H1 (cell line): Measurements from ENCODE around the gene GRM6. TPM values are rescaled to one million over a fixed set of nuclear protein-coding genes. Genes with fewer than 3 reads are reported as not detected.

Source experiments
- CTCF ChIA-PET: fragments of 300-600 bp; sonication (Branson Sonifier 250); formaldehyde crosslinking; loops from one replicate; lab custom pipeline; 2021; ENCODE audit not compliant: partially characterized antibody; lab: Charles Lee
- POLR2A ChIA-PET: fragments of 300-600 bp; sonication (Branson Sonifier 250); formaldehyde crosslinking; loops from one replicate; lab custom pipeline; 2021; ENCODE audit warnings: inconsistent platforms; ENCODE audit not compliant: partially characterized antibody; lab: Charles Lee
- DNase-seq, 2 experiments: peaks; one replicate each; pipeline versions ENCODE4 v3.0.0 to v3.0.0-alpha.2; 2010 to 2022; ENCODE audit warnings: low spot score in 2 of 2, low read depth in 1 of 2, mixed read lengths in 1 of 2
- FAIRE-seq: peaks from 2 replicates; lab custom pipeline; 2011; peaks lifted over from hg19 to GRCh38; lab: Jason Lieb, UNC
- H2AFZ ChIP-seq: 2 replicates; pipeline ENCODE4 v1.8.1; 2012; ENCODE audit warnings: low read length, inconsistent platforms
- H2AK5ac ChIP-seq: 2 replicates; pipeline ENCODE4 v1.6.1; 2013; ENCODE audit warnings: low read depth, low read length
- H2BK120ac ChIP-seq: replicated peaks from 2 replicates; pipeline ENCODE3; 2013; ENCODE audit warnings: low read depth, low read length, inconsistent platforms
- H2BK12ac ChIP-seq: 2 replicates; pipeline ENCODE4 v1.6.1; 2013; ENCODE audit warnings: low read depth, low read length
- H2BK15ac ChIP-seq: 2 replicates; pipeline ENCODE4 v1.6.1; 2013; ENCODE audit warnings: low read length
- H2BK20ac ChIP-seq: 2 replicates; pipeline ENCODE4 v1.6.1; 2013; ENCODE audit warnings: low read length
- H2BK5ac ChIP-seq: 2 replicates; pipeline ENCODE4 v1.6.1; 2013; ENCODE audit warnings: low read depth, low read length
- H3K14ac ChIP-seq: 2 replicates; pipeline ENCODE4 v1.6.1; 2013; ENCODE audit warnings: inconsistent platforms; ENCODE audit not compliant: insufficient read length
- H3K18ac ChIP-seq: 2 replicates; pipeline ENCODE4 v1.6.1; 2013; ENCODE audit warnings: low read length; ENCODE audit errors: extremely low read depth
- H3K23ac ChIP-seq: 2 replicates; pipeline ENCODE4 v1.6.1; 2013; ENCODE audit warnings: inconsistent platforms; ENCODE audit not compliant: insufficient read length
- H3K23me2 ChIP-seq: 2 replicates; pipeline ENCODE4 v1.6.1; 2013; ENCODE audit warnings: low read depth, low read length
- H3K27ac ChIP-seq: 2 replicates; pipeline ENCODE4 v1.6.1; 2011; ENCODE audit warnings: low read depth, low read length, inconsistent platforms
- H3K27me3 ChIP-seq, 4 experiments: replicated peaks in 1 of 4; 1 replicate in 1 of 4; 2 replicates in 3 of 4; pipeline versions ENCODE4 v1.6.1 to v1.8.1; 2011 to 2013; ENCODE audit warnings: low read length in 3 of 4, mild to moderate bottlenecking in 3 of 4, inconsistent platforms in 2 of 4, mixed read lengths in 2 of 4, moderate library complexity in 1 of 4; ENCODE audit not compliant: control insufficient read depth in 3 of 4, insufficient read depth in 3 of 4; ENCODE audit errors: extremely low read depth in 1 of 4
- H3K36me3 ChIP-seq, 4 experiments: 2 replicates each; pipeline versions ENCODE4 v1.6.1 to v1.8.1; 2011 to 2013; ENCODE audit warnings: mild to moderate bottlenecking in 4 of 4, low read length in 3 of 4, moderate library complexity in 2 of 4, control low read depth in 1 of 4, inconsistent platforms in 1 of 4; ENCODE audit not compliant: insufficient read depth in 4 of 4, control insufficient read depth in 2 of 4
- H3K4ac ChIP-seq: replicated peaks from 2 replicates; pipeline ENCODE3; 2013; ENCODE audit warnings: low read length, low read depth, mixed read lengths, inconsistent platforms; ENCODE audit not compliant: insufficient read length
- H3K4me1 ChIP-seq, 4 experiments: replicated peaks in 1 of 4; 1 replicate in 1 of 4; 2 replicates in 3 of 4; pipeline versions ENCODE4 v1.6.1 to v1.8.1; 2011 to 2013; ENCODE audit warnings: low read length in 3 of 4, inconsistent platforms in 2 of 4, mixed read lengths in 1 of 4; ENCODE audit not compliant: insufficient read depth in 4 of 4, control insufficient read depth in 3 of 4
- H3K4me2 ChIP-seq, 2 experiments: 2 replicates each; pipeline versions ENCODE4 v1.6.1 to v1.8.1; 2011 to 2013; ENCODE audit warnings: low read depth in 2 of 2, low read length in 2 of 2, control low read depth in 1 of 2, inconsistent platforms in 1 of 2, mild to moderate bottlenecking in 1 of 2; ENCODE audit not compliant: insufficient read depth in 1 of 2
- H3K4me3 ChIP-seq, 4 experiments: fragments of 200-600, 300-600 bp in 1 of 4; sonication (generic), shearing (Covaris generic), sonication (Bioruptor Twin) in 1 of 4; 2 replicates each; pipeline versions ENCODE4 v1.5.1 to v1.8.1; 2011 to 2016; ENCODE audit warnings: low read length in 4 of 4, low read depth in 3 of 4, control low read depth in 2 of 4, inconsistent platforms in 2 of 4, mild to moderate bottlenecking in 2 of 4, mixed read lengths in 1 of 4, moderate library complexity in 1 of 4; ENCODE audit not compliant: insufficient read depth in 2 of 4; ENCODE audit errors: extremely low read depth in 1 of 4
- H3K56ac ChIP-seq: replicated peaks from 2 replicates; pipeline ENCODE3; 2013; ENCODE audit warnings: low read depth, mild to moderate bottlenecking, mixed read lengths, low read length, inconsistent platforms; ENCODE audit not compliant: insufficient read length
- H3K79me1 ChIP-seq: 2 replicates; pipeline ENCODE4 v1.6.1; 2013; ENCODE audit warnings: low read depth, low read length, control low read depth
- H3K79me2 ChIP-seq, 2 experiments: 2 replicates each; pipeline versions ENCODE4 v1.6.1 to v1.8.1; 2012 to 2013; ENCODE audit warnings: low read length in 2 of 2, mild to moderate bottlenecking in 2 of 2, inconsistent platforms in 1 of 2; ENCODE audit not compliant: insufficient read depth in 2 of 2, control insufficient read depth in 1 of 2
- H3K9ac ChIP-seq, 4 experiments: replicated peaks in 1 of 4; 1 replicate in 1 of 4; 2 replicates in 3 of 4; pipeline versions ENCODE4 v1.6.1 to v1.8.1; 2011 to 2013; ENCODE audit warnings: low read depth in 3 of 4, low read length in 3 of 4, control low read depth in 2 of 4, mild to moderate bottlenecking in 2 of 4, moderate library complexity in 2 of 4, inconsistent platforms in 1 of 4; ENCODE audit errors: extremely low read depth in 1 of 4
- H3K9me3 ChIP-seq, 2 experiments: 2 replicates each; pipeline versions ENCODE4 v1.6.1 to v1.8.1; 2012 to 2013; ENCODE audit warnings: mild to moderate bottlenecking in 2 of 2, moderate library complexity in 2 of 2, control low read depth in 1 of 2, inconsistent platforms in 1 of 2, low read depth in 1 of 2, low read length in 1 of 2, mixed read lengths in 1 of 2; ENCODE audit not compliant: insufficient read depth in 2 of 2
- H4K20me1 ChIP-seq, 2 experiments: replicated peaks in 1 of 2; 2 replicates each; pipeline versions ENCODE3 to v1.8.1; 2011 to 2013; ENCODE audit warnings: inconsistent platforms in 2 of 2, low read length in 2 of 2, mild to moderate bottlenecking in 1 of 2; ENCODE audit not compliant: insufficient read depth in 2 of 2, control insufficient read depth in 1 of 2
- H4K5ac ChIP-seq: 2 replicates; pipeline ENCODE4 v1.6.1; 2013; ENCODE audit warnings: low read length, low read depth, mixed read lengths, inconsistent platforms; ENCODE audit not compliant: insufficient read length
- H4K8ac ChIP-seq: 2 replicates; pipeline ENCODE4 v1.8.0; 2013; ENCODE audit warnings: mild to moderate bottlenecking, moderate library complexity, low read length, inconsistent platforms; ENCODE audit not compliant: insufficient read depth; ENCODE audit errors: extremely low read depth
- H4K91ac ChIP-seq: replicated peaks from 2 replicates; pipeline ENCODE3; 2013; ENCODE audit warnings: low read length, mixed read lengths, inconsistent platforms; ENCODE audit not compliant: insufficient read length
- CBX5 ChIP-seq: fragments of 300-800, 300-1000 bp; sonication (generic); IDR thresholded peaks from 2 replicates; pipeline ENCODE4 v1.7.1; 2016; ENCODE audit warnings: antibody characterized with exemption, low read length, low read depth
- POLR2AphosphoS5 ChIP-seq: IDR thresholded peaks from 2 replicates; pipeline ENCODE4 v1.6.1; 2011; ENCODE audit warnings: low read depth, low read length
- SRF ChIP-seq: IDR thresholded peaks from 2 replicates; pipeline ENCODE4 v1.6.1; 2011; ENCODE audit warnings: mild to moderate bottlenecking, low read depth, low read length, moderate library complexity
- SUZ12 ChIP-seq: fragments of 200-600 bp; sonication (generic); IDR thresholded peaks from 2 replicates; pipeline ENCODE4 v1.6.1; 2012; ENCODE audit warnings: mild to moderate bottlenecking, inconsistent platforms, low read length, moderate library complexity, mixed read lengths
- WGBS, 2 experiments: shearing (Covaris generic) in 1 of 2; methylation state at CpG; one replicate each; pipeline versions ENCODE4 v1.1.6 to v1.1.7; 2013 to 2015; ENCODE audit warnings: low lambda C conversion rate in 2 of 2, mixed read lengths in 2 of 2, inconsistent platforms in 1 of 2, low coverage in 1 of 2, missing lambda C conversion rate in 1 of 2; ENCODE audit not compliant: insufficient replicate concordance in 2 of 2, insufficient coverage in 1 of 2, insufficient read length in 1 of 2; ENCODE audit errors: extremely low coverage in 1 of 2, missing lambda C conversion rate in 1 of 2; 5-methylcytosine and 5-hydroxymethylcytosine counted together
- polyA plus RNA-seq, 7 experiments: library from polyadenylated mRNA; depleted of rRNA in 3 of 7; stranded (reverse) in 5 of 7; unstranded in 2 of 7; fragments of >200 nt in 5 of 7; fragments of 200-250 nt in 2 of 7; gene quantifications; 1 replicate in 5 of 7; 2 replicates in 1 of 7; 4 replicates in 1 of 7; pipeline versions ENCODE4 v1.2.1 to v1.2.3, GENCODE V29; 2011 to 2013; ENCODE audit warnings: missing spikeins in 2 of 7, mixed read lengths in 2 of 7
- total RNA-seq: library from RNA; stranded (reverse); fragmentation: NEBNext Ultra II Directional; extraction: Animal tissue kit (Norgen Biotek cat#: 25700); gene quantifications from 2 replicates; pipeline ENCODE4 v1.2.1, GENCODE V29; 2021

Gene GRM6
- total and polyA plus RNA-seq, 2 of the 8 experiments (the other 6 are each of a cell fraction or from before 2014, with no cell fraction given) = not detected

DNA sequence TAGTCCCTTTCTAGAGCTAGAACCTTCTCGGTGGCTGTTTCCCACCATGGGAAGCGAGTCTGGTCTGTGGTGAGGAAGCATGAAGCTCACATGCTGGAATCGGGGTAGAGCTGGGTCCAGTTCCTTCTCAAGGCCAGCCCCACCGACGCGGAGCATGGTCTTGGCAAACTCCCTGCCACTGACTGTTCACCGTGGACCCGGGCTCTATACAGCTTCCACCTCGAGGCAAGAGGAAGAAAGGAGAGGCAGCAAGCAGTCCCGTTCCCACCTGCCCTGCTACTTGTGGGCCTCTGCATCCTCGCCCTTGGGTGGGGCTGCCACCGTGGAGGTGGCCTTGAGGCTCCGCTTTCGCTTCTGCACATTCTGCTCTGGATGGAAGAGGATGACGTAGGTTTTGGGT is 13.7 kb downstream of the GRM6 start:
- Histone ChIP-seq H2BK12ac (no peak overlapping the region), H2BK120ac (no peak overlapping the region), H2AK5ac (no peak overlapping the region), H2BK20ac (no peak overlapping the region), H3K79me1 (no peaks in the 10 kb centered on the region), H3K9ac (no peak overlapping the region), H4K91ac (no peak overlapping the region), H3K4me3 (no peak overlapping the region), H3K9me3 (peaks cover 74 to 93% of the 10 kb centered on the region in 2 experiments), H4K20me1 (no peaks in the 10 kb centered on the region), H3K14ac (no peak overlapping the region), H3K23ac (no peak overlapping the region), H3K4me2 (no peak overlapping the region), H3K27me3 (no peaks in the 10 kb centered on the region), H3K56ac (no peak overlapping the region), H3K4ac (no peak overlapping the region), H3K36me3 (no peaks in the 10 kb centered on the region), H2BK5ac (no peak overlapping the region), H3K4me1 (no peaks in the 10 kb centered on the region), H3K79me2 (no peaks in the 10 kb centered on the region), H3K27ac (no peak overlapping the region), H2AFZ (no peak overlapping the region), H3K23me2 (no peaks in the 10 kb centered on the region), H3K18ac (no peak overlapping the region), H4K5ac (no peak overlapping the region), H2BK15ac (no peak overlapping the region), H4K8ac (no peak overlapping the region)
- WGBS, 2 experiments = 85% methylated on average over 12 of the region's 15 CpGs; no CpG with 5 or more reads in 1 of the 2 experiments
- FAIRE-seq (no peak), DNase-seq (no peak)
- POLR2A ChIA-PET = no interaction called here
- CTCF ChIA-PET = interaction anchor here (1.1 kb wide), 1 partner anchor 295 kb away, joined by 3 read pairs; no protein-coding TSS in a partner anchor
- TF ChIP-seq SRF = no peak
- TF ChIP-seq SUZ12 = no peak
- no peak for TF ChIP-seq POLR2AphosphoS5
- no peak for TF ChIP-seq CBX5
